ENCODE data around the gene RPL39L. TPM values are rescaled to one million over a fixed set of nuclear protein-coding genes. Genes with fewer than 3 reads are reported as not detected.
A peak's percentile ranks its signal among the peaks of the same experiment; 100 is the strongest.

The RPL39L gene
- polyA plus RNA-seq, 4 donors, result 14.6 to 21.3 (median 19.5) TPM

DNA sequence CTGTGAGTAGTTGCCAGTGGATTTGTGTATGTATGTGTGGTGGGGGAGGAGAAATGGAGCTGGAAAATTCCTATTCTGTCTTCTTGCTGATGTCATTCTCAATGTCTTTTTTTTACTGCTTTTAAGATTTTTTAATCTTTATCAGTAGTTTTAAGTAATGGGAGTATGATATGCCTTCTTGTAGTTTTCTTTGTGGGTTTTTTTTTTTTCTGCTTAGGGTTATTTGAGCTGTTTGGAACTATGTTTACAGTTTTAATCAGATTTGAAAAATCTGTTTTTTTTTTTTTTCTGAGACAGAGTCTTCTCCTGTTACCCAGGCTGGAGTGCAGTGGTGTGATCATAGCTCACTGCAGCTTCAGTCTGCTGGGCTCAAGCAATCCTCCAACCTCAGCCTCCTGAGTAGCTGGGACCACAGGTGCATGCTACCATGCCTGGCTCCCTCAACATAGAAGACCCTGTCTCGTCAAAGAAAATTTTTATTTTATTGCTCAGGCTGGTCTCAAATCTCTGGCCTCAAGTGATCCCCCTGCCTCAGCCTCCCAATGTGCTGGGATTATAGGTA is 37.1 kb downstream of the RPL39L start:
- DNase-seq (ENCODE audit: low read depth in 4 of 4, low spot score in 3 of 4), result no peak

DNA sequence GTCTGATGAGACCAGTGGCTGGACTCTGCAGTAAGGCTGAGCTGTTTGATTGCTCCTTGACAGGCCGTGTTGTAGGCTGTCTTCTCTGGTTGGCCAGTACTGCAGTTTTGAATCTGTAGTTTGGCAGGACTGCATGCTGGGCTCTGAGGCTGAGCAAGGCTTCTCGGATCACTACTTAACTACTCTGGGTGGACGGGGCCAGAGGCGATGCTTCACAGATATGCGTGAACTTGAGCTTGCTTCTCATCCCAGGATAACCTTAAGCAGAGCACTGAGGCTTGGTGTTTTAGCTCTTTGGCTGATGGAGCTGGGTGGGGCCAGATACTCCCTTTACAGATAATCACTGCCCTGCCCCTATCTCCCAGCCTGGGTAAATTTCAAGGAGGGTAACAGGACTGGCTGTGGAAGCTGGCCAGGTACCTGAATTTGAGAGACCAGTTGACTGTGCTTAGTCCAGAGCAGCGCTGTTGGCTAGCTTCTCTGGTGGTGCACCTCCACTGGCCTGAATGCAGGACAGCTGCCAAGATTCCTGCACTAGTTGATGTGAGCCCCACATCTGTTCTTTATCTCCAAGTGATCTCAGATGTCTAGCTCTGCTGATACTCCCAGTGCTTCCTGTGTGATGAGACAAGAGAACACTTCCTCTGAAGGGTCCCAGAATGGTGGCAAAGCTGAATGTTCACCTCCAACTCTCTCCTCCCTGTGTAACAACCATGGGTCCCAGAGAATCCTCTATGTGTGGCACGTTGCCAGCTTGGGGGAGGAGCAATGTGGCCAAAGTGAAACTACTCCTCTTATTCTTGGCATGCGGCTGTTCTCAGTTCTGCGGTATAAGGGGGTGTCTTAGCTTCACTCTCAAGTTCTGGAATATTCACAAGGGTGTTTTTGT is 37.9 kb downstream of the RPL39L start:
- peak; percentile 28 to 44 (median 38) for DNase-seq (ENCODE audit: low read depth in 4 of 4, low spot score in 3 of 4)

DNA sequence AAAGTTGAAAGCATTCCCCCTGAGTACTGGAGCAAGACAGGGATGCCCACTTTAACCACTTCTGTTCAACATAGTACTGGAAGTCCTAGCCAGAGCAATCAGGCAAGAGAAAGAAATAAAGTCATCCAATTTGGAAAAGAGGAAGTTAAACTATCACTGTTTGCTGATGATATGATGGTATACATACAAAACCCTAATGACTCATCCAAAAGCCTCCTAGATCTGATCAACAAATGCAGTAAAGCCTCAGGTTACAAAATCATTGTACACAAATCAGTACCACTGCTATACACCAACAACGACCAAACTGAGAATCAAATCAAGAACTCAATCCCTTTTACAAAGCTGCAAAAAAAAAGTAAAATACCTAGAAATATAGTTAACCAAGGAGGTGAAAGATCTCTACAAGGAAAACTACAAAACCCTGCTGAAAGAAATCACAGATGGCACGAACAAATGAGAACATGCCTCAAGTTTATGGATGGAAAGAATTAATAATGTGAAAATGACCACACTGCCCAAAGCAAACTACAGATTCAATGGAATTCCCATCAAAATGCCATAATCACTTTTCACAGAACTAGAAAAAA is 40.3 kb downstream of the RPL39L start:
- no peak for DNase-seq (ENCODE audit: low read depth in 4 of 4, low spot score in 3 of 4)

DNA sequence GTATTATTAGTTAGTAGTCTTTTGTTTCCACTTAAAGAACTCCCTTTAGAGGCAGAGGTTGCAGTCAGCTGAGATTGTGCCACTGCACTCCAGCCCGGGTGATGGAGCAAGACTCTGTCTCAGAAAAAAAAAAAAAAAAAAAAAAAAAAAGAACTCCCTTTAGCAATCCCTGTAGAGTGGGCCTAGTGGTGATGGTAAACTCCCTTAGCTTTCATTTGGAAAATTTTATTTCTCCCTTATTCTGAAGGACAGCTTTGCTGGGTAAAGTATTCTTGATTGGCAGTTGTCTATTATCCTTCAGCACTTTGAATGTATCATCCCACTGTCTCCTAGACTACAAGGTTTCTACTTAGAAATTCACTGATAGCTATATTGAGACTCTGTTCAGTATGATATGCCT is 46.0 kb downstream of the RPL39L start:
- DNase-seq (ENCODE audit: low read depth in 4 of 4, low spot score in 3 of 4), result no peak

DNA sequence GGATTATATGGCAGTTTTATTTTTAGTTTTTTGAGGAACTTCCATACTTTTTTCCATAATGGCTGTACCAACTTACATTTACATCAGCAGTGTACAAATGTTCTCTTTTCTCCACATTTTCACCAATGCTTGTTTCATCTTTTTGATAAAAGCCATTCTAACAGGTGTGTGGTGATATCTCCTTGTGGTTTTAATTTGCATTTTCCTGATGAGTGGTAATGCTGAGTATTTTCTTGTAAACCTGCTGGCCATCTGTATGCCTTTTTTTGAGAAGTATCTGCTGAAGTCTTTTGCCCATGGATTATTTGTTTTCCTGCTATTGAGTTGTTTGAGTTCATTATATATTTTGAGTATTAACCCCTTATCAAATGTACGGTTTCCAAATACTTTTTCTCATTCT is 50.6 kb downstream of the RPL39L start:
- DNase-seq (ENCODE audit: low read depth in 4 of 4, low spot score in 3 of 4), result no peak

DNA sequence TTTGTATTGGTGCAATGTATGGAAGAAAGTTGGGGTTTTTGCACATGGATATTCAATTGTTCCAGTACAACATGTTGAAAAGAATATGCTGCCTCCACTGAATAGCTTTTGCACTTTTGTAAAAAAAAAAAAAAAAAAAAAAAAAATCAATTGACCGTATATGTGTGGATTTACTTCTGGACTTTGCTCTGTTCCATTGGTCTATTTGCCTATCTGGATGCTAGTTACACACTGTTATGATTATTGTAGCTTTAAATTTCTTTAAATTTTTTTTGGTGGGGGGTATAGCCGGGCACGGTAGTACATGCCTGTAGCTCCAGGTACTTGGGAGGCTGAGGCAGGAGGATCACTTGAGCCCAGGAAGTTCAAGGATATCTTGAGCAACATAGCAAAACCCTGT is 52.5 kb downstream of the RPL39L start:
- DNase-seq (ENCODE audit: low read depth in 4 of 4, low spot score in 3 of 4), result no peak

DNA sequence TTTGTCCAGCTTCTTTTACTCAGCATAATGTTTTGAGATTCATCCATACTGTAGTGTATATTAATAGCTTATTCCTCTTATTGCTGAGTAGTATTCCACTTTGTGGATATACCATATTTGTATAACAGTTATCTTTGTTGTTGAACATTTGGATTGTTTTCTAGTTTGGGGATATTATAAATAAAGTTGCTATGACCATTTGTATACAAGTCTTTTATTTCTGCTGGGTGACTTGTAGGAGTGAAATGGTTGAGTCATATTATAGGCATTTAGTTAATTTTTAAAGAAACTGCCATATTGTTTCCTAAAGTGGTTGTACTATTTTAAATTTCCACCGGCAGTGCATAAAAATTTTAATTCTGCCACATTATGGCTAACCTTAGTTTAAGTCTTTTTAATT is 53.4 kb downstream of the RPL39L start:
- no peak for DNase-seq (ENCODE audit: low read depth in 4 of 4, low spot score in 3 of 4)

DNA sequence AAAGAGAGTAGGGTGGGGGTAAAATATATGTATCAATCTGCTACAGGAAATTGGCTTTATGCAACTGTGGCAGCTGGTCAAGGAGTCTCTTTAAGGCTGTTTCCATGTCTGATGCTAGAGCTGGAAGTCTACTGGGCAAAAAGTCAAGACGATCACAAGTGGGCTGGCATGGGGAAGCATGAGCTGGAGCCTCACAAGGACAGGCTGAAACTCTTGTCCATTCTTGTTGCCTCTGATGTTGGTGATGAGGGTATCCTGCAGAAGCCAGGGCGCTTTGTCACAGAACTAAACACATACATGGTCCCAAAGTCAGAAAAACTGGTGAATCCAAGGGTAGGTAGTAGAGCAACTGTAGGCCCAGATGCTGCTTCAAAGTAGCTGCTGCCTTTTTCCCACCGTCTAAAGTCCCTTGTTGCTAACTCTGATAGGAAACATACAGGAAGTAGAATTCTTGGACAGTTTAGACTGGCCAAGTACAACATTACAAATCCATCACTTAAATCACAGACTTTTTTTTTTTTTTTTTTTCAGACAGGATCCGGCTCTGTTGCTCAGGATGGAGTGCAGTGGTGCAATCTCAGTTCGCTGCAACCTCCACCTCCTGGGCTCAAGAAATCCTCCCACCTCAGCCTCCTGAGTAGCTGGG is 54.2 kb downstream of the RPL39L start:
- DNase-seq (ENCODE audit: low read depth in 4 of 4, low spot score in 3 of 4), result no peak

DNA sequence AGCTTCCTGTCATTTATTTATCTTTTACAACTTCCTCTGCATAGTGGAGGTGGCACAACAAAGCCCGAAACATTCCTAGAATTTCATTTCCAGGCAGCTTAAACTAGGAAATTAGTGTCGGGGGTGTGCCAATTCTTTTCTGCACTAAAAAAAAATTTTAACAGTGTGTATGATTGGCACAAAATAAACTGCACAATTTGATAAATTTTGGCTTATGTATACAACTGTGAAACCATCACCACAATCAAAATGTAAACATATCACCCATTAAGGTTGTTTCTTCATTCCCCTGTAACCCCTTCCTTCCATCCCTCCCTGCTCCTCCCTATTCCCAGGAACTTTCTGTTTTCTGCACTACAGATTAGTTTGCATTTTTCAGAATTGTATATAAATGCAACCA is 54.7 kb downstream of the RPL39L start:
- no peak for DNase-seq (ENCODE audit: low read depth in 4 of 4, low spot score in 3 of 4)

DNA sequence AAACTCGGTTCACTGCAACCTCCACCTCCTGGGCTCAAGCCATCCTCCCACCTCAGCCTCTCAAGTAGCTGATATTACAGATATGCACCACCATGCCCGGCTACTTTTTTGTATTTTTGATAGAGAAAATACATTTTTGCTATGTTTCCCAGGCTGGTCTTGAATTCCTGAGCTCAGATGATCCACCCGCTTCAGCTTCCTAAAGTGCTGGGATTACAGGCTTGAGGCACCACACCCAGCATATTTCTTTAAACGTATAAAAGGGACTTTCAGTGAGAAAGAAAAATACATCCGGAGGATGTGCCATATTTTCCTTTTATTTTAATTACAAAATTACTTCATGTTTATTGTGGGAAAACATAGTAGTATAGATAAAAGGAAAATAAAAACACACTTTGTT is 55.2 kb downstream of the RPL39L start:
- DNase-seq (ENCODE audit: low read depth in 4 of 4, low spot score in 3 of 4), result no peak

DNA sequence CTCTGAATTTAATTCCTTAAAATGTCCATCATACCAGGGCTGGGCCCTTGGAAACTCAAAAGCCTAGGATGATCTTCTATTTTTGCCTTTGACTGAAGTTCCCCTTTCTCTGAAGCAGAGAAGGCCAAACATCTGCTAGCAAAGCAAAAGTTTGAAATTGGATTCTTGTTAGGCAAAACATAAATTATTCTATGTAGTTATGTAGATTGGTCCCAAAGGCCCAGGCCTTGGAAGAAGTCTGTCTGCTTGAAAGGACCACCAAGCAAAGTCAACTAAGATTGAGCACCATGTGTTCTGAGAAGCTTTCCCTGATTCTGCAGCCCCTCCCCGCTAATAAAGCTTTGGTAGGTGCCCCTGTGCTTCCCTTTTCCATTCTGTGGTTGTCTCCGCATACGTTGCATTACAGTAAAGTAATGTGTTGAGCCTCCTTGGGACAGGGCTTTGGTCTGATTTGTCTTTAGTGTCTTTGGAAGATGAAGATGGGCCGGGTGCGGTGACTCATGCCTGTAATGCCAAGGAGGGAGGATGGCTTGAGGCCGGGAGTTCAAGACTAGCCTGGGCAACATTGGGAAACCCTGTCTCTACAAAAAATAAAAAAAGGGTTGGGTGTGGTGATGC is 56.4 kb downstream of the RPL39L start:
- no peak for DNase-seq (ENCODE audit: low read depth in 4 of 4, low spot score in 3 of 4)

DNA sequence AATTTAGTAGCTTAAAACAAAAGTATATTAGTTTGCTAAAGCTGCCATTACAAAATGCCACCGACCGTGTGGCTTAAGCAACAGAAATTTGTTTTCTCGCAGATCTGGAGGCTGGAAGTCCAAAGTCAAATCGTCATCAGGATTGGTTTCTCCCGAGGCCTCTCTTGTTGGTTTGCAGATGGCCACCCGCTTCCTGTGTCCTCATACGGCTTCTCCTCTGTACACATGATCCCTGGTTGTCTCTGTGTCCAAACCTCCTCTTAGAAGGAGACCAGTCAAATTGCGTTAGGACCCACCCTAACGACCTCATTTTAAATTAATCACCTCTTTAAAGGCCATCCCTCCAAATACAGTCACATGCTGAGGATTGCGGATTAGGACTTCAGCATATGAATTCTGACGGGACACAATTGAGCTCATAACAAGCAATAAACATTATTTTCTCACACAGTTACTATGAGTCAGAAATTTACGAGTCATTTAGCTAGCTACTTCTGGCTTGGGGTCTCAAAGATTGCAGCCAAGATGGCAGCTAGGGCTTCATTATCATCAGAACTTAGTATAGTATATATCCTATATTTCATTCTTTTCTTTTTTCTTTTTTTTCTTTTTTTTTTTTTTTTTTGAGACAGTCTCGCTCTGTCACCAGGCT is 58.4 kb downstream of the RPL39L start:
- no peak for DNase-seq (ENCODE audit: low read depth in 4 of 4, low spot score in 3 of 4)

DNA sequence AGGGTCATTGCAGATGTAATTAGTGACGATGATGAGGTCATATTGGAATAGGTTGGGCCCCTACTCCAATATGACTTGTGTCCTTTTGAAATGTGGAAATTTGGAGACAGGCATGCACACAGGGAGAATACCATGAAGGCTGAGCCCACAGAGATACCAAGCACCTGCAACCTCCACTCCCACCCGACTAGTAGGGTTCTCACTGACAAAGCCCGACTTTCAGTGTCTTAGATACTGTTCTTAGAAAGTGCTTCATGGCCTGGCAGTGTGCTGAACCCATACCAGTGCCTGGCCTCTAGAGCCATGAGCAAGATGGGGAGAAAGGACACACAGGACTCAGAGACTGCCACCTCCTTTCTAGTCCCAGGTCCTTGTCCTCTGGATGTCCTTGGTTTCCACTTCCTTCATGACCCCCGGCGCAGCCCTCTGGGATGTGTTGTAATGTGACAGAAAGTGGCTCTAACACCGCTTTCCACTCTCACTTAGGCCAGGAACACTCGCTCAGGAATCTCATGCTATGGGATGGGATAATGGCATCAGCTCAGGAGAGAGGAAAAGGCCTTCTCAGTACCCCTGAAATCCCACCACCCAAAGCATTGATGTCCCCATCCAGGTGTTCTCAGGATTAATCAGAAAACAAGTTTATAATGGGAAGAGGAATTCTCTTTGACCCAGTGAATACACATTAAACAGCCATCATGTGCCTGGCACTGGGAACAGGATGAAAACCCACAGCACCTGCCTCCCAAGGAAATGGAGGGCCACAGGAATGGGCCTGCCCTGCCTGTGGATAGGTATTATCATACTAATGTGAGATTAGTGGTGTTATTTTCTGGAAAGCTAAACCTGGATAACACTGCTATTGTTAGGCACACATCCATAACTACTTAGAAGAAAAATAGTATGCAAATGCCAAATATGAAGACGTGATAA is 59.9 kb downstream of the RPL39L start:
- no peak for DNase-seq (ENCODE audit: low read depth in 4 of 4, low spot score in 3 of 4)

DNA sequence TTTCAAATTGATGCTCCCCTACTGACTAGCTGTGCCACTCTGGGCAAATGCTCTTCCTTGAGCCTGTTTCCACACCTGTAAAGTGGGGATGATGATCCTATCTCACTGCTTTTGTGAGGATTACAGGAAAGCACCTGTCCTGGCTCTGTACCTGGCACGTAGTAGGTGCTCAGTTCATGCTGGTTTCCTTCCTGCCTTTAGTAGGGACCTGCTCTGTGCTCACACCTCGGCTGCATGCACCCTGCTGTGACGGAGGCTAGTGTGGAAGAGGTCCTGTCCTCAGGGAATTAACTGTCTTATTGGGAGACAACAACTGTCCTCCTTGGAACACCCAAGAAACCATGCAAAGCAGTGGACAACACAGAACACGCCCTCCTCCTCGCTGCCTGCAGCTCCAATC is 61.8 kb downstream of the RPL39L start:
- no peak for DNase-seq (ENCODE audit: low read depth in 4 of 4, low spot score in 3 of 4)

DNA sequence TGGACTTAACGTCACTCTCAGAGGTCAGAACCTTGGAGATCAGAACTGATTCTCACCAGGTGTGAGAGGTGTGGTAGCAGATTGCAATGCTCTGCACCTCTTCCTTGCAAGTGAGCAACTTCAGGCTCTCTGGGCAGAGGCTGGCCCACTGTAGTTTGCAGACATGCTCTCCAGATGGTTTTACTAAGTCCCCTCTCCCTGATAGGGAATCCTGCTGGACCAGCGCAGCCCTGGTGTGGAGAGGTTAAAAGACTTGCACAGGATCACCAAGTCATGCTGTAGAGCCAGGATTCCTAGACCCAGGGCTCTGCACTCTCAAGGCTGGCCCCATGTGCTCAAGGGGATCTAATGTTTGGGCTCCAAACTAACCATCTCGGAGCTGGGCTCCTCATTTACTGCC is 62.2 kb downstream of the RPL39L start:
- DNase-seq (ENCODE audit: low read depth in 4 of 4, low spot score in 3 of 4), result no peak

DNA sequence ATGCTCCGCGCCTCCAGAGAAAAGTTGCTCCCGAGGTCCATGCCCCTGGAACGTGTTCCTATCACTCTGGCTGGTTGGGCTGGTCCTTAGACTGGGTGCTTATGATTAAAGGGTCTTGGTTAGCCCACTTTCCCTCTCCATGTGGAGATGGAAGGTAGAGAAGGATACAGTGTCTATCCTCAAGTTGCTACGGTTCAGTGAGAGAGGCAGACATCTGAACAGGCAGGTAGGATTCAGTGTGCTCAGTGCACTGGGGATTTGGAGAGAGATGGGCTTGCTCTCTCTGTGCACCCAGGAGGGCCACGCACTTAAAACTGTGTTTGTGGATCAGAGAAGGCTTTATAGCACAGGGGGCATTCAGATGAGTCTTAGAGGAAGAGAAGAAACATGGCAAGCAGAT is 63.0 kb downstream of the RPL39L start:
- DNase-seq (ENCODE audit: low read depth in 4 of 4, low spot score in 3 of 4), result no peak

DNA sequence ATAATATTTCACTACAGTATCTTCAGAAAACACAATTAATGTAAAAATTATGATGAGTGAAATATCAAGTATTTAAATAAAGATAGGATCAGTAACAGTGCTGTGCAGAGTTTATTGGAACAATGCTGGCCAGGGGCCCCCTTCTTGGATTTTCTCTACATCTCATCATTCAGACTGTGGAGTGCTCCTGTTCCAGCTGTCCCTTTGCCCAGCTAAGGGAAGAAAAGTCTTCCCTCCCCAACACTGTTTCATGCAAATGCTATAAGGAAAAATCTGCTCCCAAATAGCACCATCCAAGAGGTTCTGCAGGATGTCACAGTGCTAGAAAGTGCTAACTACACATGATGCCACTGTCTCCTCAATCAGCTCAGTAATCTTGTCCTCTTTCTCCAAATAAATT is 64.5 kb downstream of the RPL39L start:
- DNase-seq (ENCODE audit: low read depth in 4 of 4, low spot score in 3 of 4), result no peak

DNA sequence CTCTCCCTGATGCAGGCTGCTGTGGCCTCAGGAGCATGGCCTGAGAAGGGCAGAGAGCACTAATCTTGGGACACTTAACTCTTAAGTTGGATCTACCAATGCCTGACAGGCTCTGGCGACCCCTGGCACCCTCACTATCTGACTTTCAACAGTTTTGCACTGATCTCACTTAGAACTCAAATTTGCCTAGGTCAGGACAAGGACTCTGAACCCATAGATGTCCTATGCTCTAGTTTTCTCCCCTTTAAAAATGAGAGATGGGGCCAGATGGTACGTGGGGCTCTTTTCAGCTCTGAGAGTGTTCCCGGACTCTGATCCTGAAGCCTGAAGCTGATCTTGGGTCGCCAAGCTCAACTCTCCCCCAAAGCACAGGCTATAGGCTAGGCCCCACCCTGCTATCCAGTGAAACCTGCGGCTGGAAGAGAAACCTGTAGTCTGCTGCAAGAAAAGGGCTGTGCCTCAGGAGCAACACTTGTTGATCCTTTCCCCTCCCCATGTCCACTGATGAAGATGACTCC is 65.7 kb downstream of the RPL39L start:
- DNase-seq (ENCODE audit: low read depth in 4 of 4, low spot score in 3 of 4), result no peak

DNA sequence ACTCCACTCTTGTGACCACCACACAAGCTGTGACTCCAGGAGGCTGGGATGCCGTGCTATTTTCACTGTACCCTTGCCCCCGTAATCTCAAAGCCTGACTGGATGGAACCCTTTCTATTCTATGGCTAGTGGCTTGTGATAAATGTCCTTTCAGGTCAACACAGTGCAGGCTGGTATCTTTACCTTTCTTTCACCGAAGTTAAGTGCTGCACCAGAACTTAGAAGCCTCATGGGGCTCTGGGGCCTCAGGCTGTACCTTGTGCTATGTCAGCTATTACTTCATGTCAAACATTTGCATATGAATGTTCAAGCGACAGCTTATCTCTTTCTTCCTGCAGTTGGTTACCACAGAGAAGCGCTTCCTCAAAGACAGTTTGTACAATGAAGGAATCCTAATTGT is 66.8 kb downstream of the RPL39L start:
- no peak for DNase-seq (ENCODE audit: low read depth in 4 of 4, low spot score in 3 of 4)
